ENCODE results near the gene NTSR1. TPM values are rescaled to one million over a fixed set of nuclear protein-coding genes. Genes with fewer than 3 reads are reported as not detected.

Gene NTSR1
- total RNA-seq, 6 experiments from 2014 or later, result 0.04 to 0.74 (median 0.09) TPM; not detected in 2

GRCh38 chr20:62771396-62772102, 62.9 kb downstream of the NTSR1 start:
- H3K9me3 ChIP-seq, result no peaks in the 10 kb centered on the region
- DNase-seq, result peak in 2 of 3 donors; percentile 14 to 51
- no peak overlapping the region for H3K4me3 ChIP-seq
- TF ChIP-seq POLR2A (IDR thresholded peaks at IDR 0.05) (no peak), CTCF (IDR thresholded peaks at IDR 0.05) (no peak)
- intact Hi-C loops (cut with DNase I), result no loop called here
- ATAC-seq, result no peak
- H3K36me3 ChIP-seq, result no peaks in the 10 kb centered on the region
- H3K27me3 ChIP-seq, result no peaks in the 10 kb centered on the region
- peaks cover 0 to 49% (median 20%) of the 10 kb centered on the region in 4 donors for H3K4me1 ChIP-seq
- 57% methylated on average over 8 of the region's 25 CpGs for WGBS (ENCODE audit: insufficient coverage, low coverage, low lambda C conversion rate, missing lambda C conversion rate)
- H3K27ac ChIP-seq, result peak overlapping the region in 1 of 3 donors; percentile 90

GRCh38 chr20:62772103-62772611, 63.5 kb downstream of the NTSR1 start:
- TF ChIP-seq CTCF (IDR thresholded peaks at IDR 0.05), result no peak
- TF ChIP-seq POLR2A (IDR thresholded peaks at IDR 0.05), result no peak
- 48% methylated on average over 10 of the region's 23 CpGs for WGBS (ENCODE audit: insufficient coverage, low coverage, low lambda C conversion rate, missing lambda C conversion rate)
- H3K27ac ChIP-seq, result peak overlapping the region in 2 of 3 donors; percentile 65 to 90
- H3K4me1 ChIP-seq, result peaks cover 0 to 49% (median 20%) of the 10 kb centered on the region in 4 donors
- ATAC-seq (peak in 2 of 4 donors; percentile 5 to 9), DNase-seq (peak in 2 of 3 donors; percentile 65 to 68)
- H3K27me3 ChIP-seq, result no peaks in the 10 kb centered on the region
- H3K4me3 ChIP-seq, result no peak overlapping the region
- intact Hi-C loops (cut with DNase I), result no loop called here
- H3K36me3 ChIP-seq, result no peaks in the 10 kb centered on the region
- no peaks in the 10 kb centered on the region for H3K9me3 ChIP-seq

- H3K36me3 ChIP-seq, result no peaks in the 10 kb centered on the region
- WGBS (ENCODE audit: insufficient coverage, low coverage, low lambda C conversion rate, missing lambda C conversion rate), result 57% methylated on average over 10 of the region's 11 CpGs
- ATAC-seq (no peak), DNase-seq (peak in 1 of 3 donors; percentile 37)
- peak overlapping the region in 1 of 3 donors; percentile 4 for H3K4me3 ChIP-seq
- peaks cover 0 to 49% (median 20%) of the 10 kb centered on the region in 4 donors for H3K4me1 ChIP-seq
- intact Hi-C loops (cut with DNase I), result no loop called here
- no peaks in the 10 kb centered on the region for H3K9me3 ChIP-seq
- H3K27me3 ChIP-seq, result no peaks in the 10 kb centered on the region
- TF ChIP-seq CTCF (IDR thresholded peaks at IDR 0.05) (no peak), POLR2A (IDR thresholded peaks at IDR 0.05) (no peak)
- H3K27ac ChIP-seq, result peak overlapping the region; percentile 2 to 90 (median 65)
Observed at GRCh38 chr20:62772619-62772989, 64.0 kb downstream of the NTSR1 start.

GRCh38 chr20:62772990-62773844, 64.6 kb downstream of the NTSR1 start:
- TF ChIP-seq POLR2A (IDR thresholded peaks at IDR 0.05) (peak; percentile 72), CTCF (IDR thresholded peaks at IDR 0.05) (no peak)

More at GRCh38 chr20:62772990-62773844, 64.6 kb downstream of the NTSR1 start:
- WGBS (ENCODE audit: insufficient coverage, low coverage, low lambda C conversion rate, missing lambda C conversion rate), result 21% methylated on average over 4 of the region's 19 CpGs
- H3K4me1 ChIP-seq, result peaks cover 0 to 49% (median 20%) of the 10 kb centered on the region in 4 donors
- DNase-seq (peak; percentile 56 to 87 (median 80)), ATAC-seq (peak; percentile 70 to 80 (median 76))
- H3K36me3 ChIP-seq, result no peaks in the 10 kb centered on the region
- H3K27ac ChIP-seq, result peak overlapping the region; percentile 2 to 90 (median 65)
- H3K27me3 ChIP-seq, result no peaks in the 10 kb centered on the region
- peak overlapping the region in 1 of 3 donors; percentile 4 for H3K4me3 ChIP-seq
- intact Hi-C loops (cut with DNase I), result no loop called here
- H3K9me3 ChIP-seq, result no peaks in the 10 kb centered on the region

All from right lobe of liver (tissue), 6 donors.